GM12878 (cell line): ENCODE results near the gene TBXA2R. TPM values are rescaled to one million over a fixed set of nuclear protein-coding genes. Genes with fewer than 3 reads are reported as not detected.

ENCODE experiments used
- ATF7 ChIP-seq: fragments of 450-650 bp; IDR thresholded peaks from 2 replicates; pipeline ENCODE4 v1.6.1; 2016; ENCODE audit warnings: low read depth, mild to moderate bottlenecking
- BACH1 ChIP-seq: fragments of 450-650 bp; IDR thresholded peaks from 2 replicates; pipeline ENCODE4 v1.6.1; 2017; ENCODE audit warnings: mild to moderate bottlenecking, borderline replicate concordance
- BHLHE40 ChIP-seq, 2 experiments: fragments of 450-650 bp in 1 of 2; IDR thresholded peaks; 2 replicates each; pipeline ENCODE4 v1.6.1; 2011 to 2017; ENCODE audit warnings: low read depth in 2 of 2, borderline replicate concordance in 1 of 2, improper control_type of control experiment in 1 of 2, low read length in 1 of 2, mild to moderate bottlenecking in 1 of 2
- BMI1 ChIP-seq: fragments of 450-650 bp; IDR thresholded peaks from 2 replicates; pipeline ENCODE4 v1.6.1; 2016; ENCODE audit warnings: mild to moderate bottlenecking, moderate library complexity, borderline replicate concordance
- EZH2 ChIP-seq: IDR thresholded peaks from 2 replicates; pipeline ENCODE4 v1.6.1; 2012; ENCODE audit warnings: low read depth, mild to moderate bottlenecking, control low read depth, inconsistent platforms, low read length, borderline replicate concordance; ENCODE audit not compliant: control insufficient read depth
- HSF1 ChIP-seq: fragments of 150-350 bp; IDR thresholded peaks from 2 replicates; pipeline ENCODE4 v1.6.1; 2014; ENCODE audit warnings: mild to moderate bottlenecking, low read depth, low read length
- NFYA ChIP-seq: IDR thresholded peaks from 2 replicates; pipeline ENCODE4 v1.6.1; 2011; ENCODE audit warnings: low read depth, mild to moderate bottlenecking, low read length, improper control_type of control experiment, borderline replicate concordance
- NR2C1 ChIP-seq: fragments of 450-650 bp; IDR thresholded peaks from 2 replicates; pipeline ENCODE4 v1.6.1; 2017; ENCODE audit warnings: antibody characterized with exemption, mild to moderate bottlenecking, moderate library complexity
- NR2F1 ChIP-seq: fragments of 450-650 bp; conservative IDR thresholded peaks from 2 replicates; pipeline ENCODE4 v1.6.1; 2017; ENCODE audit warnings: mild to moderate bottlenecking
- POLR2A ChIP-seq: IDR thresholded peaks from 2 replicates; pipeline ENCODE4 v1.6.1; 2011; ENCODE audit warnings: low read depth, mild to moderate bottlenecking, low read length
- POLR2AphosphoS5 ChIP-seq: IDR thresholded peaks from 2 replicates; pipeline ENCODE4 v1.6.1; 2011; ENCODE audit warnings: mild to moderate bottlenecking, low read length, inconsistent platforms
- RB1 ChIP-seq: fragments of 450-650 bp; formaldehyde crosslinking; IDR thresholded peaks from 2 replicates; pipeline ENCODE4 v1.6.1; 2017; ENCODE audit warnings: mild to moderate bottlenecking, borderline replicate concordance
- RCOR1 ChIP-seq: conservative IDR thresholded peaks from 2 replicates; pipeline ENCODE4 v1.6.1; 2012; ENCODE audit warnings: low read depth, low read length, improper control_type of control experiment
- SMC3 ChIP-seq: IDR thresholded peaks from 2 replicates; pipeline ENCODE4 v1.6.1; 2011; ENCODE audit warnings: low read length, improper control_type of control experiment, borderline replicate concordance
- SREBF1 ChIP-seq: IDR thresholded peaks from 2 replicates; pipeline ENCODE4 v1.6.1; 2012; ENCODE audit warnings: mild to moderate bottlenecking, low read length
- STAT1 ChIP-seq: fragments of 450-650 bp; conservative IDR thresholded peaks from 2 replicates; pipeline ENCODE4 v1.6.1; 2014; ENCODE audit warnings: antibody characterized with exemption, mild to moderate bottlenecking
- TARDBP ChIP-seq: IDR thresholded peaks from 2 replicates; pipeline ENCODE4 v1.6.1; 2016; ENCODE audit warnings: borderline replicate concordance
- ZBTB4 ChIP-seq: fragments of 450-650 bp; formaldehyde crosslinking; IDR thresholded peaks from 2 replicates; pipeline ENCODE4 v1.4.0; 2022; ENCODE audit warnings: mild to moderate bottlenecking, moderate library complexity
- ZNF24 ChIP-seq: fragments of 450-650 bp; IDR thresholded peaks from 2 replicates; pipeline ENCODE4 v1.6.1; 2017; ENCODE audit warnings: antibody characterized with exemption, mild to moderate bottlenecking
- ZSCAN29 ChIP-seq: fragments of 450-650 bp; IDR thresholded peaks from 2 replicates; pipeline ENCODE4 v1.6.1; 2017; ENCODE audit warnings: mild to moderate bottlenecking, moderate library complexity
- polyA plus RNA-seq, 11 experiments: library from polyadenylated mRNA; depleted of rRNA in 4 of 11; unstranded in 6 of 11; stranded (reverse) in 5 of 11; fragments of >200 nt; fragmentation: Nextera tagmentation in 4 of 11; fragmentation: Illumina TruSeq in 1 of 11; extraction: Ambion mirVana in 4 of 11; extraction: Trizol in 1 of 11; gene quantifications; 1 replicate in 1 of 11; 2 replicates in 10 of 11; pipeline versions ENCODE4 v1.2.1 to v1.2.3, GENCODE V29; 2011 to 2016; ENCODE audit warnings: inconsistent platforms in 2 of 11, missing spikeins in 2 of 11, low read depth in 1 of 11
- total RNA-seq, 4 experiments: library from RNA; depleted of rRNA in 3 of 4; stranded (reverse); fragments of >200 nt in 3 of 4; fragmentation: Illumina TruSeq in 1 of 4; extraction: Trizol in 1 of 4; gene quantifications; 2 replicates each; pipeline versions ENCODE4 v1.2.1 to v1.2.3, GENCODE V29; 2013 to 2021
- TF ChIP-seq, protein P1 (sequence below): fragments of 450-650 bp; IDR thresholded peaks from 2 replicates; pipeline ENCODE4 v1.6.1; 2017; ENCODE audit warnings: mild to moderate bottlenecking, moderate library complexity

TBXA2R gene
- total and polyA plus RNA-seq, 10 of the 15 experiments (the other 5 are each of a cell fraction or from before 2014, with no cell fraction given) = 0.03 TPM; not detected in 8

DNA sequence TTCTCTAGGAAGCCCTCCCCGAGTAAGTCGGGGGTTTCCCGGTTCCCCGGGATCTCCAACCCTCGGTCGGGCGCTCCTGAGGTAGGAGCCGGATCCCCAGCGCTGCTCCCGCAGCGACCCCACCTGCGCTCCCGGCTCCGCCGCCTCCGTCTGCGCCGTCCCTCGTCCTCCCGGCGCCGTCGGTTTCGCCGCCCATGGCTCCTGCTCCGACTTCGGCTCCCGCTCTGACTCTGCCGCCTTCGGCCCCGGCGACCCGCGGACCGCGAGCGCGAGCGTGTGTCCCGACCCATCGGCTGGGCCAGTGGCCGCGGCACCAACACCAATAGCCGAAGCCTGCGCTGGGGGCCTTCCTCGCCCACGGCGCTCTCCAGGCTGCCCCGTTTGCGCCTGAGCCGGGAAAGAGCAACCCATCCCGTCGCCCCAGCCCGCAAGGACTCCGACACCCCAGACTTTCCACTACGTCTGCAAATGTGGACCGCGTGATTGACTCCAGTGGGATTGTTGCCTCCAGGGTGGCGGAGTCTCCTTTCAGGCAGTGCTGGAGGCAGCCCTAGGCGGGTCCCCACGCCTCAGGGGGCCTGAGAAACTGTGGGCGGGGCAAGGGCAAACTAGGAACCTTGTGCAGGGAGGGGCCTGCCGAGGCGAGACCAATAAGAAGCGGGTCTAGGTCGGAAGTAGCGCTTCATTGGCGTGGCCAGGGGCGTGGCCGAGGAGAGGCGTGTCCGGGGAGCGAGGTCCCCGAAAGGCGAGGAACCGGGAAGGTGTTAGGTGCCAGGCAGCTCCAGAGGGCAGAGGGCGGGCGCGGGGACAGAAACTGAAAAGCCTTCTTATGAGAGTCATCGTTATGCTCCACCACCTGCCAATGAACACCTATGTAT lies 20.0 kb upstream of the TBXA2R start, which contains the start of gene CACTIN (continued):
- TF ChIP-seq BHLHE40 (IDR thresholded peaks at IDR 0.05; ENCODE audit: borderline replicate concordance in 1 of 2, low read depth in 2 of 2, low read length in 1 of 2) = peak; percentile 3 to 48; a peak in 2 of 4 replicates
- no peak for TF ChIP-seq EZH2
- peak; percentile 62; the same call in 1 of the 2 replicates for TF ChIP-seq NR2C1
- no peak for TF ChIP-seq ZBTB4 (CRISPR knock-in tag)
- TF ChIP-seq RCOR1 = no peak
- peak; percentile 76; the same call in 1 of the 2 replicates for TF ChIP-seq BACH1
- TF ChIP-seq RB1 = peak; percentile 99; the same call in 1 of the 2 replicates
- peak; percentile 92 for TF ChIP-seq POLR2AphosphoS5
- TF ChIP-seq TARDBP = 0 out of 2 replicates have a peak, but pooled peaks have one; percentile 64
- peak; percentile 39; the same call in 1 of the 2 replicates for TF ChIP-seq SREBF1
- 0 out of 2 replicates have a peak, but pooled peaks have one; percentile 11 for TF ChIP-seq ZSCAN29
- peak; percentile 43; the same call in 1 of the 2 replicates for TF ChIP-seq ATF7
- TF ChIP-seq ZNF24 = no peak
- no peak; the same call in 1 of the 2 replicates for TF ChIP-seq HSF1
- no peak for TF ChIP-seq SMC3
- peak; percentile 99 for TF ChIP-seq STAT1
- no peak for TF ChIP-seq NFYA
- no peak for TF ChIP-seq BMI1
- peak; percentile 36 for TF ChIP-seq NR2F1
- TF ChIP-seq, protein P1, sequence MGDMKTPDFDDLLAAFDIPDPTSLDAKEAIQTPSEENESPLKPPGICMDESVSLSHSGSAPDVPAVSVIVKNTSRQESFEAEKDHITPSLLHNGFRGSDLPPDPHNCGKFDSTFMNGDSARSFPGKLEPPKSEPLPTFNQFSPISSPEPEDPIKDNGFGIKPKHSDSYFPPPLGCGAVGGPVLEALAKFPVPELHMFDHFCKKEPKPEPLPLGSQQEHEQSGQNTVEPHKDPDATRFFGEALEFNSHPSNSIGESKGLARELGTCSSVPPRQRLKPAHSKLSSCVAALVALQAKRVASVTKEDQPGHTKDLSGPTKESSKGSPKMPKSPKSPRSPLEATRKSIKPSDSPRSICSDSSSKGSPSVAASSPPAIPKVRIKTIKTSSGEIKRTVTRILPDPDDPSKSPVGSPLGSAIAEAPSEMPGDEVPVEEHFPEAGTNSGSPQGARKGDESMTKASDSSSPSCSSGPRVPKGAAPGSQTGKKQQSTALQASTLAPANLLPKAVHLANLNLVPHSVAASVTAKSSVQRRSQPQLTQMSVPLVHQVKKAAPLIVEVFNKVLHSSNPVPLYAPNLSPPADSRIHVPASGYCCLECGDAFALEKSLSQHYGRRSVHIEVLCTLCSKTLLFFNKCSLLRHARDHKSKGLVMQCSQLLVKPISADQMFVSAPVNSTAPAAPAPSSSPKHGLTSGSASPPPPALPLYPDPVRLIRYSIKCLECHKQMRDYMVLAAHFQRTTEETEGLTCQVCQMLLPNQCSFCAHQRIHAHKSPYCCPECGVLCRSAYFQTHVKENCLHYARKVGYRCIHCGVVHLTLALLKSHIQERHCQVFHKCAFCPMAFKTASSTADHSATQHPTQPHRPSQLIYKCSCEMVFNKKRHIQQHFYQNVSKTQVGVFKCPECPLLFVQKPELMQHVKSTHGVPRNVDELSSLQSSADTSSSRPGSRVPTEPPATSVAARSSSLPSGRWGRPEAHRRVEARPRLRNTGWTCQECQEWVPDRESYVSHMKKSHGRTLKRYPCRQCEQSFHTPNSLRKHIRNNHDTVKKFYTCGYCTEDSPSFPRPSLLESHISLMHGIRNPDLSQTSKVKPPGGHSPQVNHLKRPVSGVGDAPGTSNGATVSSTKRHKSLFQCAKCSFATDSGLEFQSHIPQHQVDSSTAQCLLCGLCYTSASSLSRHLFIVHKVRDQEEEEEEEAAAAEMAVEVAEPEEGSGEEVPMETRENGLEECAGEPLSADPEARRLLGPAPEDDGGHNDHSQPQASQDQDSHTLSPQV = peak; percentile 98
- TF ChIP-seq POLR2A = peak; percentile 99
